ENCODE data around the gene ABO.
"Not testable (repeated sequence)": the region's sequence is repeated elsewhere in the genome, so short reads cannot be mapped to it uniquely, and the experiment has no call there.

DNA sequence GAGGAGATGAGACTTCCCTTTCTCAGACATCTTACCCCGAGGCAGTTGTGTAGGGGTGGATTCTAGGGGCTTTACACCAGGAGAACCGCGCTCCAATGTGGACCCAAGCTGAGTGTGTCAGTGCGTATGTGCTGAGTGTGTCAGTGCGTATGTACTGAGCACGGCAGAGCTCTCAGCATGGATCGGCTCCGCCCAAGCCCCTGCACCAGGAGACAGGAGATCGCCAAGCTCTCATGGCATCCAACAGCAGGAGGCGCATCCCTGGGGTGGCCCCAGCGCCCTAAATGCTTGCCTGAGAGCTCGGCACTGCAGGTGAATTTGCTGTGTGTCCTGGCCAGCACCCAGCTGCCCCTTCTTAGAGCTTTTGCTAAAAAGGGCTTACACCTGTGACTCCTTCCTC is 53.0 kb downstream of the ABO start:
- TF ChIP-seq, protein P1, sequence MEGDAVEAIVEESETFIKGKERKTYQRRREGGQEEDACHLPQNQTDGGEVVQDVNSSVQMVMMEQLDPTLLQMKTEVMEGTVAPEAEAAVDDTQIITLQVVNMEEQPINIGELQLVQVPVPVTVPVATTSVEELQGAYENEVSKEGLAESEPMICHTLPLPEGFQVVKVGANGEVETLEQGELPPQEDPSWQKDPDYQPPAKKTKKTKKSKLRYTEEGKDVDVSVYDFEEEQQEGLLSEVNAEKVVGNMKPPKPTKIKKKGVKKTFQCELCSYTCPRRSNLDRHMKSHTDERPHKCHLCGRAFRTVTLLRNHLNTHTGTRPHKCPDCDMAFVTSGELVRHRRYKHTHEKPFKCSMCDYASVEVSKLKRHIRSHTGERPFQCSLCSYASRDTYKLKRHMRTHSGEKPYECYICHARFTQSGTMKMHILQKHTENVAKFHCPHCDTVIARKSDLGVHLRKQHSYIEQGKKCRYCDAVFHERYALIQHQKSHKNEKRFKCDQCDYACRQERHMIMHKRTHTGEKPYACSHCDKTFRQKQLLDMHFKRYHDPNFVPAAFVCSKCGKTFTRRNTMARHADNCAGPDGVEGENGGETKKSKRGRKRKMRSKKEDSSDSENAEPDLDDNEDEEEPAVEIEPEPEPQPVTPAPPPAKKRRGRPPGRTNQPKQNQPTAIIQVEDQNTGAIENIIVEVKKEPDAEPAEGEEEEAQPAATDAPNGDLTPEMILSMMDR (IDR thresholded peaks at IDR 0.05): not testable (repeated sequence)
- not testable (repeated sequence) for TF ChIP-seq POLR2A (IDR thresholded peaks at IDR 0.05)
